ENCODE results near the gene RNF183. TPM values are rescaled to one million over a fixed set of nuclear protein-coding genes. Genes with fewer than 3 reads are reported as not detected.
A peak's percentile ranks its signal among the peaks of the same experiment; 100 is the strongest.

RNF183 gene
- total and polyA plus RNA-seq, 2 donors (not counting 1 experiment from before 2014, with no cell fraction given), result not detected

GRCh38 chr9:113340011-113340699 lies 37.0 kb upstream of the RNF183 start, which contains the start of gene WDR31:
Gene WDR31 (minus strand): TSS chr9:113340275. CDS start chr9:113332022, 8,253 bp downstream.
- Histone ChIP-seq H3K4me3 (replicated peaks in 1 of 4; ENCODE audit: control extremely low read depth in 1 of 4, insufficient read depth in 1 of 4, low read depth in 3 of 4, low read length in 4 of 4) (peak within 1 kb of the TSS; percentile 76 to 89 (median 88)), H3K4me2 (ENCODE audit: extremely low read depth, insufficient read depth, low read length) (peak within 1 kb of the TSS; percentile 86), H2AFZ (ENCODE audit: low read length) (peak within 1 kb of the TSS; percentile 97), H3K9me3 (ENCODE audit: control insufficient read depth, insufficient read depth, low read depth, low read length) (no peaks in the 10 kb centered on the region), H3K4me1 (ENCODE audit: control insufficient read depth, extremely low read depth, insufficient read depth, low read length) (peaks cover 3% of the 10 kb centered on the region), H3K9ac (ENCODE audit: insufficient read depth, low read length) (peak within 1 kb of the TSS; percentile 55), H4K20me1 (ENCODE audit: control insufficient read depth, extremely low read depth, insufficient read depth, low read length) (no peaks in the 10 kb centered on the region), H3K27ac (ENCODE audit: insufficient read depth, low read length) (peak within 1 kb of the TSS; percentile 64), H3K79me2 (ENCODE audit: control insufficient read depth, insufficient read depth, low read length) (no peaks in the 10 kb centered on the region), H3K27me3 (ENCODE audit: control insufficient read depth, insufficient read depth, low read length) (no peaks in the 10 kb centered on the region), H3K36me3 (ENCODE audit: control insufficient read depth, insufficient read depth, low read length) (no peaks in the 10 kb centered on the region)
- TF ChIP-seq CTCF (conservative IDR thresholded peaks at IDR 0.05 in 1 of 2, IDR thresholded peaks at IDR 0.05 in 1 of 2; ENCODE audit: low read depth in 1 of 2, low read length in 2 of 2) (no peak), EZH2 (IDR thresholded peaks at IDR 0.05; ENCODE audit: low read length, missing control alignments) (no peak)
- DNase-seq (ENCODE audit: low read depth in 2 of 2), result peak; percentile 89 to 92

- Histone ChIP-seq H3K9ac (ENCODE audit: insufficient read depth, low read length) (no peak overlapping the region), H3K4me1 (ENCODE audit: control insufficient read depth, extremely low read depth, insufficient read depth, low read length) (peaks cover 3% of the 10 kb centered on the region), H3K4me3 (replicated peaks in 1 of 4; ENCODE audit: control extremely low read depth in 1 of 4, insufficient read depth in 1 of 4, low read depth in 3 of 4, low read length in 4 of 4) (no peak overlapping the region), H3K4me2 (ENCODE audit: extremely low read depth, insufficient read depth, low read length) (no peak overlapping the region), H3K27ac (ENCODE audit: insufficient read depth, low read length) (no peak overlapping the region), H3K36me3 (ENCODE audit: control insufficient read depth, insufficient read depth, low read length) (no peaks in the 10 kb centered on the region), H3K27me3 (ENCODE audit: control insufficient read depth, insufficient read depth, low read length) (no peaks in the 10 kb centered on the region), H2AFZ (ENCODE audit: low read length) (no peak overlapping the region), H4K20me1 (ENCODE audit: control insufficient read depth, extremely low read depth, insufficient read depth, low read length) (no peaks in the 10 kb centered on the region), H3K9me3 (ENCODE audit: control insufficient read depth, insufficient read depth, low read depth, low read length) (no peaks in the 10 kb centered on the region), H3K79me2 (ENCODE audit: control insufficient read depth, insufficient read depth, low read length) (no peaks in the 10 kb centered on the region)
- no peak for TF ChIP-seq CTCF (conservative IDR thresholded peaks at IDR 0.05 in 1 of 2, IDR thresholded peaks at IDR 0.05 in 1 of 2; ENCODE audit: low read depth in 1 of 2, low read length in 2 of 2)
- no peak for TF ChIP-seq EZH2 (IDR thresholded peaks at IDR 0.05; ENCODE audit: low read length, missing control alignments)
- no peak for DNase-seq (ENCODE audit: low read depth in 2 of 2)
Observed at GRCh38 chr9:113337714-113338113, 34.5 kb upstream of the RNF183 start.

- Histone ChIP-seq H2AFZ (ENCODE audit: low read length) (no peak overlapping the region), H3K79me2 (ENCODE audit: control insufficient read depth, insufficient read depth, low read length) (no peaks in the 10 kb centered on the region), H3K27me3 (ENCODE audit: control insufficient read depth, insufficient read depth, low read length) (no peaks in the 10 kb centered on the region), H3K27ac (ENCODE audit: insufficient read depth, low read length) (no peak overlapping the region), H3K4me1 (ENCODE audit: control insufficient read depth, extremely low read depth, insufficient read depth, low read length) (no peaks in the 10 kb centered on the region), H3K4me3 (replicated peaks in 1 of 4; ENCODE audit: control extremely low read depth in 1 of 4, insufficient read depth in 1 of 4, low read depth in 3 of 4, low read length in 4 of 4) (no peak overlapping the region), H3K4me2 (ENCODE audit: extremely low read depth, insufficient read depth, low read length) (no peak overlapping the region), H3K9ac (ENCODE audit: insufficient read depth, low read length) (no peak overlapping the region), H3K36me3 (ENCODE audit: control insufficient read depth, insufficient read depth, low read length) (no peaks in the 10 kb centered on the region), H3K9me3 (ENCODE audit: control insufficient read depth, insufficient read depth, low read depth, low read length) (no peaks in the 10 kb centered on the region), H4K20me1 (ENCODE audit: control insufficient read depth, extremely low read depth, insufficient read depth, low read length) (no peaks in the 10 kb centered on the region)
- TF ChIP-seq CTCF (conservative IDR thresholded peaks at IDR 0.05 in 1 of 2, IDR thresholded peaks at IDR 0.05 in 1 of 2; ENCODE audit: low read depth in 1 of 2, low read length in 2 of 2) (no peak), EZH2 (IDR thresholded peaks at IDR 0.05; ENCODE audit: low read length, missing control alignments) (no peak)
- DNase-seq (ENCODE audit: low read depth in 2 of 2), result no peak
Observed at GRCh38 chr9:113331780-113332179, 28.6 kb upstream of the RNF183 start.
